CD1c-positive myeloid dendritic cell (primary cell): ENCODE measurements around the gene TMEM18.

Experiments used
- DNase-seq: peaks from one replicate; pipeline ENCODE4 v3.0.0-alpha.2; 2016; ENCODE audit errors: extremely low spot score

The TMEM18 gene

GRCh38 chr2:620471-621302, 56.5 kb downstream of the TMEM18 start:
- DNase-seq = no peak

- DNase-seq = no peak
These were observed 57.2 kb downstream of the TMEM18 start for GRCh38 chr2:620004-620403.

- no peak for DNase-seq
These were observed 58.7 kb downstream of the TMEM18 start for GRCh38 chr2:618422-618990.

DNA sequence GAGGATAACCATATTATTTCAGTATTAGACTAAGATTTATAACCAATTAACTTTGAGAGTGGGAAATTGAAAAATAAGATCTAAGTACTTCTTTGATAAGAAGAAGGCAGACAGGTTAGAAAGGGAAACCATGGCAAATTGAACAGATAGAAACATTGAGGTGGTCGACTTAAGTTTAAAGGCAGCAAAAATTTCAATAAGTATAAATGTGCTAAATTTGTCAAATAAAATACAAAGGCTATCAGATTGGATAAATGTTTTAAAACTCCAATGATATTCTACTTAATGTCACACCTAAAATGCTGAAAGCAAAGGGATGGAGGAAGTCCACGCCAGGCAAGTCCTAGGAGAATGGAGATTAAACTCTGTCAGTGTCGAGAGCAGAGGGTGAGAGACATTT, 59.2 kb downstream of the TMEM18 start:
- DNase-seq = no peak
